K562 (cell line): ENCODE results near the gene AP3S1. TPM values are rescaled to one million over a fixed set of nuclear protein-coding genes. Genes with fewer than 3 reads are reported as not detected.
"Not testable (repeated sequence)": the region's sequence is repeated elsewhere in the genome, so short reads cannot be mapped to it uniquely, and the experiment has no call there.

Experiments
- ATAC-seq: fragments of 200-7000 bp; cut with Tn5 transposase; 3 replicates; pipeline ENCODE4 v1.9.1; 2020; ENCODE audit warnings: moderate library complexity
- BruUV-seq: library from RNA; stranded (reverse); fragments of 400-500 nt; replicated peaks from 2 replicates; lab custom pipeline; 2021; lab: Mats Ljungman, UMichigan
- CTCF ChIA-PET: fragments of 300-600 bp; formaldehyde crosslinking; extraction: SDS; loops from one replicate; lab custom pipeline; 2021; ENCODE audit warnings: low intra/inter-chr PET ratio; lab: Yijun Ruan, JAX
- POLR2A ChIA-PET: fragments of 300-600, 350-650 bp; sonication (Branson Sonifier 250); formaldehyde crosslinking; extraction: SDS; loops from one replicate; lab custom pipeline; 2021; ENCODE audit warnings: antibody characterized with exemption, inconsistent platforms; lab: Yijun Ruan, JAX
- DNase-seq, 4 experiments: peaks; one replicate each; pipeline versions ENCODE4 v3.0.0 to v3.0.0-alpha.2; 2011 to 2018; ENCODE audit warnings: low spot score in 3 of 4, mixed read lengths in 3 of 4; ENCODE audit errors: extremely low read depth in 1 of 4
- FAIRE-seq: peaks from 2 replicates; lab custom pipeline; 2011; peaks lifted over from hg19 to GRCh38; lab: Jason Lieb, UNC
- H2AFZ ChIP-seq: 2 replicates; pipeline ENCODE4 v1.6.0; 2011; ENCODE audit warnings: low read depth, low read length, control low read depth, inconsistent platforms
- H3K27ac ChIP-seq: fragments of 200-600 bp; 3 replicates; pipeline ENCODE4 v1.8.0; 2011; ENCODE audit warnings: low read depth, mild to moderate bottlenecking, control low read depth, inconsistent platforms, low read length, moderate library complexity, mixed read lengths; ENCODE audit errors: extremely low read depth
- H3K27me3 ChIP-seq, 2 experiments: fragments of 300-600 bp in 1 of 2; 2 replicates in 1 of 2; 3 replicates in 1 of 2; pipeline versions ENCODE4 v1.6.0 to v1.8.0; 2011; ENCODE audit warnings: inconsistent platforms in 2 of 2, low read length in 2 of 2, mild to moderate bottlenecking in 1 of 2, mixed read lengths in 1 of 2, moderate library complexity in 1 of 2; ENCODE audit not compliant: control insufficient read depth in 2 of 2, insufficient read depth in 2 of 2
- H3K36me3 ChIP-seq: fragments of 300-600 bp; 3 replicates; pipeline ENCODE4 v1.8.0; 2011; ENCODE audit warnings: mild to moderate bottlenecking, low read length, inconsistent platforms; ENCODE audit not compliant: control insufficient read depth, insufficient read depth
- H3K4me1 ChIP-seq, 2 experiments: fragments of 200-600 bp in 1 of 2; replicated peaks in 1 of 2; 2 replicates in 1 of 2; 3 replicates in 1 of 2; pipeline versions ENCODE4 v1.5.1 to v1.8.0; 2011; ENCODE audit warnings: inconsistent platforms in 2 of 2, low read length in 2 of 2, mild to moderate bottlenecking in 1 of 2, mixed read lengths in 1 of 2, moderate library complexity in 1 of 2; ENCODE audit not compliant: control insufficient read depth in 2 of 2, insufficient read depth in 2 of 2
- H3K4me2 ChIP-seq: 2 replicates; pipeline ENCODE4 v1.6.1; 2011; ENCODE audit warnings: low read length, control low read depth, inconsistent platforms, mixed read lengths; ENCODE audit not compliant: insufficient read depth
- H3K4me3 ChIP-seq: fragments of 200-600 bp; sonication (generic), shearing (Covaris generic); 2 replicates; pipeline ENCODE4 v1.5.1; 2016; ENCODE audit warnings: control low read depth, inconsistent platforms
- H3K79me2 ChIP-seq: fragments of 200-600 bp; 3 replicates; pipeline ENCODE4 v1.8.0; 2011; ENCODE audit warnings: low read length, inconsistent platforms; ENCODE audit not compliant: control insufficient read depth, insufficient read depth
- H3K9ac ChIP-seq, 2 experiments: 2 replicates each; pipeline versions ENCODE4 v1.6.0 to v1.6.1; 2011; ENCODE audit warnings: low read depth in 2 of 2, low read length in 2 of 2, control low read depth in 1 of 2, inconsistent platforms in 1 of 2, mild to moderate bottlenecking in 1 of 2, mixed read lengths in 1 of 2; ENCODE audit not compliant: insufficient read depth in 1 of 2
- H3K9me1 ChIP-seq: one replicate; pipeline ENCODE4 v1.6.0; 2011; ENCODE audit warnings: inconsistent platforms, mild to moderate bottlenecking, low read length, moderate library complexity; ENCODE audit not compliant: control insufficient read depth, insufficient read depth
- H3K9me3 ChIP-seq: replicated peaks from 2 replicates; pipeline ENCODE4 v1.5.1; 2011; ENCODE audit warnings: low read depth, low read length, inconsistent platforms; ENCODE audit not compliant: control insufficient read depth, insufficient read depth
- H4K20me1 ChIP-seq: replicated peaks from 2 replicates; pipeline ENCODE4 v1.6.1; 2011; ENCODE audit warnings: low read length, inconsistent platforms, mixed read lengths; ENCODE audit not compliant: control insufficient read depth, insufficient read depth
- ZNF41 ChIP-seq: fragments of 250-450 bp; sonication (Bioruptor Pico); conservative IDR thresholded peaks from 2 replicates; pipeline ENCODE4 v1.4.0; 2020; ENCODE audit warnings: mild to moderate bottlenecking
- WGBS: fragments of 100-300 bp; shearing (Covaris generic); methylation state at CpG from one replicate; pipeline ENCODE4 v1.1.6; 2016; ENCODE audit warnings: low coverage, mixed read lengths; ENCODE audit not compliant: insufficient coverage; ENCODE audit errors: missing lambda C conversion rate; 5-methylcytosine and 5-hydroxymethylcytosine counted together
- in situ Hi-C: fragments of 300-500 bp; cut with MboI; formaldehyde crosslinking; loops from 4 replicates; pipeline ENCODE4 v1.15.0; 2018; ENCODE audit warnings: inconsistent platforms, mixed read lengths
- intact Hi-C: fragments of 100-400 bp; cut with micrococcal nuclease; formaldehyde crosslinking; loops from 2 replicates; pipeline ENCODE4 v1.14.2; 2022
- polyA plus RNA-seq, 8 experiments: library from polyadenylated mRNA; depleted of rRNA in 4 of 8; stranded (reverse) in 5 of 8; unstranded in 3 of 8; fragments of >200 nt; fragmentation: Nextera tagmentation in 2 of 8; fragmentation: Illumina TruSeq in 1 of 8; extraction: Ambion mirVana in 2 of 8; extraction: Trizol in 1 of 8; gene quantifications; 2 replicates each; pipeline versions ENCODE4 v1.2.1 to v1.2.3, GENCODE V29; 2011 to 2014; ENCODE audit warnings: inconsistent platforms in 1 of 8, missing spikeins in 1 of 8
- total RNA-seq, 7 experiments: library from RNA; depleted of rRNA in 6 of 7; stranded (reverse); fragments of >200 nt in 6 of 7; fragmentation: Illumina TruSeq in 2 of 7; extraction: Trizol in 2 of 7; gene quantifications; 2 replicates each; pipeline versions ENCODE4 v1.2.1 to v1.2.3, GENCODE V29; 2011 to 2021; ENCODE audit warnings: low replicate concordance in 1 of 7

Gene AP3S1
- total and polyA plus RNA-seq, 9 of the 15 experiments (the other 6 are each of a cell fraction or from before 2014, with no cell fraction given): 46.1 to 106 (median 67.3) TPM

GRCh38 chr5:115807654-115808052 is 34.1 kb upstream of the AP3S1 start:
- Histone ChIP-seq H3K4me2 (no peak overlapping the region), H3K4me1 (no peaks in the 10 kb centered on the region), H3K27ac (no peak overlapping the region), H3K4me3 (no peak overlapping the region), H3K79me2 (no peaks in the 10 kb centered on the region), H3K9me1 (no peaks in the 10 kb centered on the region), H3K9ac (no peak overlapping the region), H3K36me3 (no peaks in the 10 kb centered on the region), H3K27me3 (peaks cover 0 to 6% of the 10 kb centered on the region in 2 experiments; a peak in 2 of 5 replicates), H3K9me3 (no peaks in the 10 kb centered on the region), H2AFZ (no peak overlapping the region), H4K20me1 (no peaks in the 10 kb centered on the region)
- intact Hi-C loops (no loop called here), in situ Hi-C loops (no loop called here)
- ChIA-PET POLR2A (no interaction called here), CTCF (no interaction called here)
- ATAC-seq: no peak
- no peak for TF ChIP-seq ZNF41 (CRISPR knock-in tag)
- no TSS peak for BruUV-seq
- no peak for DNase-seq
- no peak for FAIRE-seq
- WGBS: 5% methylated on average over 2 of the region's 2 CpGs

GRCh38 chr5:115808066-115808465 is 33.7 kb upstream of the AP3S1 start:
- H3K4me2 ChIP-seq, H3K27me3 ChIP-seq, H3K9me3 ChIP-seq, DNase-seq, H3K9ac ChIP-seq, H3K4me3 ChIP-seq, H3K79me2 ChIP-seq, intact Hi-C loops, in situ Hi-C loops, H3K9me1 ChIP-seq, FAIRE-seq, H3K4me1 ChIP-seq, ATAC-seq, H2AFZ ChIP-seq, H4K20me1 ChIP-seq, POLR2A ChIA-PET, BruUV-seq, H3K27ac ChIP-seq, CTCF ChIA-PET, H3K36me3 ChIP-seq: not testable (repeated sequence)
- WGBS: 0% methylated on average over 2 of the region's 2 CpGs
